PFSK-1 (cell line): ENCODE measurements around the gene AKR1E2.

Experiments used
- POLR2AphosphoS5 ChIP-seq: IDR thresholded peaks from 2 replicates; pipeline ENCODE4 v1.6.1; 2012; ENCODE audit warnings: low read depth, mild to moderate bottlenecking, control low read depth, low read length, moderate library complexity
- REST ChIP-seq, 2 experiments: IDR thresholded peaks; 2 replicates each; pipeline versions ENCODE4 v1.6.1 to v1.8.0; 2011 to 2012; ENCODE audit warnings: low read depth in 2 of 2, low read length in 2 of 2, control low read depth in 1 of 2, inconsistent platforms in 1 of 2, mild to moderate bottlenecking in 1 of 2, moderate library complexity in 1 of 2; ENCODE audit not compliant: insufficient read depth in 1 of 2
- TAF1 ChIP-seq: IDR thresholded peaks from 2 replicates; pipeline ENCODE4 v1.6.1; 2012; ENCODE audit warnings: low read length, control low read depth, borderline replicate concordance; ENCODE audit not compliant: insufficient read depth

DNA sequence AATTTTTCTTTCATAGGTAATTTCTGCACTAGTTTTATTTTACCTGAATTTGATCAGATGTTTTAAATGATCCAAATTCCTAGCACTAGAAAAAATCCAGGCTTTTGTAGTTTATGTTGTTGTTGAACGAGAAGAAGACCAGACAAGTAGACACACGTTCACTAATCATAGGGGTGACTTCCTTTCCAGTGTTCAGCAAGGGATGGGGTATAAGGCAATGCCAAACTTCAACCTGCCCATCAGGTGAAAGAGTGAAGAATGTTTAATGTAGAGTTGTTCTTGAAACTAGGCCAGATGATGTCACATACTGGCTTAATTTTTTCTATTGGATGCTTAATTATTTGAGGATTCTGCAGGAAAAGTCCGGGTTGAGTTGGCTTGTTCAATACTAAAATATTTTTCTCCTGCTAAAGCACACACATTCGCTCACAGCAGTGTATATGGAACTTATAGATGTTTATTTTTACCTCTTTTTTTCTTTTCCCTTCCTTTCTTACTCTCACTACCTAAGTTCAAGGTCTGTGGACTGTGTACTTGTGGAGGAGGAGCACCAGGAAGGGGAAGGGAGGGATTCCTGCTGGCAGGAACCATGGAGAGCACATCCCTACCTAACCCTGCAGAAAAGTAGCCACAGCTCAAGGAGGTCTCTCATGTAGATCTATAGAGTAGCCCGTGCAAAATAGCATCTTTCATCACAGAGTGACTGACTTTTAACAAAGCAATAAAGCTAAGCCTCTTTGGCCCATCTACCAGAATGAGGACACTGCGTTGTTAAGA is 23.1 kb upstream of the AKR1E2 start:
- TF ChIP-seq TAF1 = no peak
- TF ChIP-seq REST (IDR thresholded peaks at IDR 0.05; ENCODE audit: insufficient read depth in 1 of 2, low read depth in 2 of 2, low read length in 2 of 2) = peak; percentile 57 to 80; a peak in 3 of 4 replicates
- TF ChIP-seq POLR2AphosphoS5 = no peak
